Jurkat, Clone E6-1 (cell line): ENCODE measurements around the gene CAPN12.

Experiments used
- DNase-seq: peaks from one replicate; pipeline ENCODE4 v3.0.0-alpha.2; 2011; ENCODE audit warnings: low read depth, low spot score
- H3K4me3 ChIP-seq: 2 replicates; pipeline ENCODE4 v1.5.1; 2011; ENCODE audit warnings: mild to moderate bottlenecking, low read length, control low read depth, moderate library complexity

Gene CAPN12

DNA sequence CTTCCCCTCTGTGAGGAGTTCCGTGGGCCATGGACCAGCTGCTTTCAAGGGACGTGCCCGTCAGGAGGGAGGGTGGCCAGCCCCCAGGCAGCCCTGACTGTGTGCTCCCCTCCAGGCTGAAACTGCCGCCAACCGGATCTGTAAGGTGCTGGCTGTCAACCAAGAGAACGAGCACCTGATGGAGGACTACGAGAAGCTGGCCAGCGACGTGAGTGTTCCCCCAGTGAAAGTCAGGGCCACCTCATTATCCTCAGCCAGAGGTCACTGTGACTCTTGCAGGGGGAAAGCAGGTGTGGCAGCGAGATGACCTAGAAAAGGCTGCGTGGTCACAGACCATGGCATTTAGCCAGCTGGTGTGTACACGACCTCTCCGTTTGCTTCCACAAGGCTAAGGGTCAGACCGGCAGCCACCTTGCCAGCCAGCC is 29.9 kb downstream of the CAPN12 start:
- DNase-seq, result no peak
- no peak overlapping the region for H3K4me3 ChIP-seq

DNA sequence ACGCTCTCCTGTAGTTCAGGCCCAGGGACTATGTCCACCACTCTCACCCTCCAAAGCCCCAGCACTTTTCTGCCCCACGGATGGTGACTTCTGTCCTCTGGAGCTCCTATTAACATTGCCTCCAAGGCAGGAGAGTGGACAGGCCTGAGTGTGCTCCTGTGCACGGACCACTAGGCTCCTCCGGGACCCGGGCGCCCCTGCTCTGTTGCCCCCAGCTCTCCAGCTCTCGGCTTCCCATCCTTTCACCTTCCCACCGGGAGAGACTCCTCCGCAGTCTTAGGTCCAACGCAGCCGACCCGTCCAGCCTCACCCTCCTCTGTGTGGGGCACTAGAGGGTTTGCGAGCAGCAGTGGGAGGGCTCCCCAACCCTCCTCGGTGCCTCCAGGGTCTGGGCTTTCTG is 30.4 kb downstream of the CAPN12 start:
- H3K4me3 ChIP-seq, result no peak overlapping the region
- DNase-seq, result no peak

DNA sequence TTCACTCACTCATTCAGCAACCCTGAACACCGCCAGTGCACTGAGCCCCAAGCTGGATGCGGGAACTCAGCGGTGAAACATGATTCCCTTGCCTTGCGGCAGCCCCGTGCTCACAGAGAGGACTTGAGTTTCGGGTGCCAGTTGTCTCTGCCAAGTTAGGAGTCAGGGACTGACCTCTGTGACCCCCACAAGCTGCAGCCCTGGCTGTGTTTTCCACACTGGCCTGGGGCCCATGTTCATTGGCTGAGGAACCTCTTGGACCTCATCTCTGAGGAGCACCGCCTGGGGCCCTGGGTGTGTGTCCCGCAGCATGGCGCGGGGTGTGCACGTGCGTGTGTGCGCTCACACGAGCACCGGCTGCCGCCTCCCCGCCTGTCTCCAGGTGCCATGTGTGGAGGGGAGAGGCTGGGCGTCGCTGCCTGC is 31.0 kb downstream of the CAPN12 start:
- DNase-seq, result no peak
- H3K4me3 ChIP-seq, result no peak overlapping the region

DNA sequence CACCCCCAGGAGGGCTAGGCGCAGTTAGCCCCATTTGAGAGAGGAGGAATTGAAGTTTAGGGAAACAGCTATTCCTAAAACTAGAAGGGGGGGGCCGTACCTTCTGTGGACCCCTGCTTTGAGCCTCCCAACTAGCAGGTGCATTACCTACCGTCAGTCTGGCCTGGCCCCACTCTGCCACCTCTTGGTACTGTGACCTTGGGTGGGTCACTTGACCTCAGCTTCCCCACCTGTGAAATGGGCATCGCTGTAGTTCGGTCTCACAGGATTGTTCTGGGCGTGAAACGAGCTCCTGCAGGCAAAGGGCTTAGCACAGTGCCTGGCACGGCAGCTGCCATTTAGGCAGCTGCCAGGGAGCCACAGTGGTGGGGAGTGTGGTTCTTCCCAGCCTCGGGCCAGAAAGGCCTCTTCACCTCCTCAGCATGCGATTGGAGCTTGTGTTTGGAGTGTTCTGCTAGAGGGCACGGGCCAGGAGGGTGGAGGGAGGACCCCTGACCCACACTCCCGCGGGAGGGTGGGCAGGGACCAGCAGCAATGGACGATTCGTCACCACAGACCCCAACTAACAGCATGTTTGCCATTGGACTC is 32.0 kb downstream of the CAPN12 start:
- DNase-seq, result no peak
- no peak overlapping the region for H3K4me3 ChIP-seq

DNA sequence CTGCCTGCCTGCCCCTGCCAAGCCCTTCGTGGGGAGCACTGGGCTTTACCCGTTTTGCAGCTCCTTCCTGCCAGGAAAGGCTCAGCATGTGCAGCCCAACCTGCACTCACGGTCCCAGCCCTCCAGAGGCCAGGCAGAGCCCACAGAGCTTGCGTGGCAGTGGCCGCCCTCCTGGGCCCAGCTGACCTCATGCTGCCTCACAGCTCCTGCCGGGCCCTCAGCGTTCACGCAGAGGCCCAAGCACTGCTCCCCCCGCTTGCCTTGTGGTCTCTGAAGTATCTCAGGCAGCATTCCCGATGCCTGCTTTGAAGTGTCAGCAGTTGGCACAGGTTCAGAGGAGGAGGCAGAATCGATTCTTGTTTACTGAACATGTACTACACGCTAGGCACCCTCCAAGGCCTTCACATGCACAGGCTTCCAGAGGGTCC is 32.5 kb downstream of the CAPN12 start:
- no peak overlapping the region for H3K4me3 ChIP-seq
- DNase-seq, result no peak

DNA sequence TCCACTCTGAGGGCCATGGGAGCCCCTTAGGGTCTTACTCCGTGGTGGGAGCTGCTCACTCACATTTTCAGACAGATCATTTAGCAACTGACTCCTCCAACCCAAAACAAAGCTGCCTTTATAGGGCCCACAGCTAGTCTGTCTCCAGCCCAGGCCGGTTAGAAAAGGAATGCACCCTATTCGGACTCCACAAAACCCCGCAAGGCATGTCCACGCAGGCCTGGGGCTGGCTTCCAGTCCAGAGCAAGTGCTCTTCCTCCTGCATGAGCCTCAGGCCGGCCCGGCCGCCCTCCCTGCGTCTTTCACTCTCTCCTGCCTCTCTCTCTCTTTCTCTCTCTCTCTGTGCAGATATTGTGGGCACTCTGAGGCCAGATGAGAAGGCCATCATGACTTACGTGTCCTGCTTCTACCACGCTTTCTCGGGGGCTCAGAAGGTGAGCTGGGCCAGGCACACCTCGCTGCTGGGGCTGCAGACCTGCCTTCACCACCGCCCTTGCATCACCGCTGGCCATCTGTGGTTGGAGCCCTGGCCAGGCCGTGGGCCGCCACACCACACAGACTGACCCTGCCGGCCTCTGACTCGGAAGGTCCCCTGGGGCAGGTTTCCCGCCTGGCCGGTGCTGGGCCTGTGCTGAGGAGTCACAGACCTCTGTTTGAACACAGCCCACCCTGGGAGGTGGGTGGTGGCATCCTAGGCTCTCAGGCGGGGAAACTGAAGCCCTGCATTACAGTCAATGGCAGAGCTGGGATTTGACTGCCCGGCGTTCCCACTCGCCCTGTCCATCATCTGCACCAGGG is 33.1 kb downstream of the CAPN12 start:
- no peak for DNase-seq

DNA sequence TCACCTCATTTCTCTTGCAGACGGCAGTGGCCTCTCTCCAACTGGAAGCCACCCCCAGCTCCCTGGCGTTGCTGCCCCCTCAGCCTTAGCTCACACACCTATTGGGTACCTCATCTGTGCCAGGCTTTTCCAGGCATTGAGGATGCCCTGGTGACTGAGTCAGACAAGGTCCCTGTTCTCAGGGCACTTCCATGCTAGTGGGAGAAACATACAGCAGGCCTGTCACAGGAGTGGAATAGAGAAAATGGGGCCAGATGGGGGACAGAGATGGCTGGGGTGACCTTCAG is 33.9 kb downstream of the CAPN12 start:
- no peak overlapping the region for H3K4me3 ChIP-seq
- no peak for DNase-seq

More for the DNA sequence above, 33.1 kb downstream of the CAPN12 start:
- H3K4me3 ChIP-seq, result no peak overlapping the region

DNA sequence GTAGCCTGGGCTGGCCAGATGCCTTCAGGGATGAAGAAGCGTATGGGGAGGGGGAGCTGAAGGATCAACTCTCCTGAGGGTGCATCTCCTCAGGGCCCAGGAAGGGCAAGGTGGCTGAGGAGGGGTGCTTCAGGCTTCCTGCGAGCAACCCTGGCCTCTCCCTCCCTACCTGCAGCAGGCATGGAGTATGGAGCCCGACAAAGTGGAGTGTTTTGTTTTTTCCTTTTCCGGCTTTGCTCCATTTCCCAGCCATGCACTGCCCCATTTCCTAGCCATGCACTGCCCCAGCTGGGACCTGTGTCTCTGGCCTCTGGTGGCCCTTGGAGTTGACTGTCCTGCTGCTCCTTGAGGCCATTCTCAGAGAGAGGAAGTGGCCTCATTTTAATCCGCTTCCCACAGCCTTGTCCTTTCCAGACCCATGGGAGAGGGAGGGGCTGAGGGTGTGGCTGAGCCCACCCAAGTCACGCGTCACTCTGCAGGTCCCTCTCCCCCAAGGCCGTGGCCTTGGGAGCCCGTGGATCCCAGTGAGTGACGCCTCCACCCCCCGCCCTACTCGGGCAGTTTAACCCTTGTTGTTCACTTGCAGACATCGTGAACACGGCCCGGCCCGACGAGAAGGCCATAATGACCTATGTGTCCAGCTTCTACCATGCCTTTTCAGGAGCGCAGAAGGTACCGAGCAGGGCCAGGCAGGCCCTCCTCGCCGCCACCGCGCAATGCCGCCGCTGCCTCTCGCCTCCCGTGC is 34.4 kb downstream of the CAPN12 start:
- DNase-seq, result no peak
- no peak overlapping the region for H3K4me3 ChIP-seq

DNA sequence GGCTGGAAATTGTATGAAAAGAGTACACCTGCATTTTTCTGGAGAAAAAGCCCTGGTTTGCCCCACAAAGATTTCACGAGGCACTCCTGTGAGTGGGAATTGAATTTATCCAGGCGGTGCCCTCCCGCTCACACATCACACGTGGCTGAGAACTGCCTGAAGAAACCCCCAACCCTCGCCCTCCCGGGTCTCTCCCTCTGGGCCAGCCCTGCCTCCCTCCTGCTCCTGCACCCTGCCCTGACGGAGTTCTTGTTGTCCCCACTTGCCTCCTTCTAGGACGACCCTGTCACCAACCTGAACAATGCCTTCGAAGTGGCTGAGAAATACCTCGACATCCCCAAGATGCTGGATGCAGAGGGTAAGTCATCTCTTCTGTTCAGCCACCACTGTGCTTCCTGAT is 35.2 kb downstream of the CAPN12 start:
- DNase-seq, result no peak
- H3K4me3 ChIP-seq, result no peak overlapping the region

DNA sequence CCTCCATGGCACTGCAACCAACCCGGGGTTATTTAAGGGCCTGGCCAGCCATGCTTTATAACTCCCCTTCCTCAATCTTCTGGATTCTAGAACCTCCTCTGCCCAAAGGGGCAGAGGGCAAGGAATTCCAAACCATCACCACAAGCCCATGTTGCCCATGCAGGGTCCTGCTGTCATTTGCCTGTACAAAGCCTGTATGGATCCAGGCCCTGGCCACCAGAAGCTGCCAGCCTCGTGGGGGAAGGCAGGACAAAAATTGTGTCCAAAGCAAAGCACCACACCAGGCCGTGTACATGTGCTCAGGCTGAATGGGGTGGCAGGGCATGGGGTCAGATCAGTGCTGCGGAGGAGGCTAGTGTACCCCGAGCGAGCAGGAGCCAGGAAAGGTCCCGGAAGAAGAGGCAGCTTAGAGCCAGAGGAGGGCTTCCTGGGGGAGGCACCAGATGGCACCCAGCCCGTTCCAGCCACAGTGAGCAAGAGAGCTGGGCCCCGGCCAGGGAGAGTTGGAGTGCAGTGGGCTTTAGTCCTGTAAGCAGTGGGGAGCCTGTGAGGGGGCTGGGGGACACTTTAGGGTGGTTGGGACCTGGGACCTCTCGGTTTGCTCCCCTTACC is 35.8 kb downstream of the CAPN12 start:
- no peak for DNase-seq
- no peak overlapping the region for H3K4me3 ChIP-seq

DNA sequence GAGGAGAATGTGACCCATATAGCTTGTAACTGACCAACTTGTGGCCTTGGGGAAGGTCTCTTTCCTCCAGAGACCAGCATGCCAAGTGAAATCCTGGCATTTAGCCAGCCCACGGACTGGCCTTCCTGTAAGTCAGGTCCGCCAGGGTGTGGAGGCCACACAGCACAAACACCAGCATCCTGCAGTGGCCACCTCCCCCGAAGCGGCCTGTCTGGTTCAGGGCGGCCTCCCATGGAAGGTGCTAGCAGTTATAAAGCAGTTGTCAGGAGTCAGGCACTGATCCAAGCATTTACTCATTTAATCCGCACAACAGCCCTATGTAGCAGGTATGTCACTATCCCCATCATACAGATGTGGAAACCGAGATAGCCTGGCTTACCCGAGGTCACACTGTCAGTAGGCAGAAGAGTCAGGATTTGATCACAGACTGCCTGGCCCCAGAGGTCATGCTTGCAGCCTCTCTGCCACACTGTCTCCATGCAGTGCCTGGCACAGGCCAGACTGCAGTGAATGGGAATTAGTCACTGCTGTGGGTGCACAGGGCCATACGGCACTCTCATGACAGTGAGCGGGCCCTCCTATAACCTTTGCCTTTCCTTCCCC is 36.7 kb downstream of the CAPN12 start:
- DNase-seq, result no peak
- H3K4me3 ChIP-seq, result no peak overlapping the region

DNA sequence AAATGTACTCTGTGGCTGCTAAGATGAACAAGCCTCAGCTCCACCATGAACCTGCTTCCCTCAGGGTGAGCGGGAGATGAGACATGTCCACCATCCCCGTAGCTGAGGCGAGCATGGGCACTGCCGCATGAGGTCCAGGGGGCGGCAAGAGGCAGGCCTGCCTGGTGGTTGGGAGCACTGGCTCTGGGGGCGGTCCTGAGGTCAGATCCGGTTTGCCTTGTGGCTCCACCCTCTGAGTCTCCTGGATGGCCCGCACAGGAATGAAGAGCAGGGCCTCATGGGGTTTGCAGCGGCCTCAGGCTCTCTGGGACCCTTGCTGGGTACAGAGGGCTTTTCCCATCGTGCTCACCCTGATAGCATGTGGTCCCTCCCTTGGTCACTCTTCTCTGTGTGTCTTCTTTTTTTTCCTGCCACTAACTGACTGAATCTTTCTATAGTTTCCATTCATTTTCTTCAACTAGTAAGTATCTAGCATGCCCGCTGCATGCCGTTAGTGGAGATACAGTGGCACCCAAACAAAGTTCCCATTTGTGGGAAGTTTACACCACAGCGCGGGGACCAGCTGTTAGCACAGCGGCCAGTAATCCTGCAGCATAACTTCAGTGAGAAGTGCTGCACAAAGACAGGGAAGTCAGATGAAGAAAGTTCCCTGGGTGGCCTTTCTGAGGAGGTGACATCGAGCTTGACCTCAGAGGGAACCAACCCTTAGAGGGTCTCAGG is 37.3 kb downstream of the CAPN12 start:
- DNase-seq, result no peak
- H3K4me3 ChIP-seq, result no peak overlapping the region

DNA sequence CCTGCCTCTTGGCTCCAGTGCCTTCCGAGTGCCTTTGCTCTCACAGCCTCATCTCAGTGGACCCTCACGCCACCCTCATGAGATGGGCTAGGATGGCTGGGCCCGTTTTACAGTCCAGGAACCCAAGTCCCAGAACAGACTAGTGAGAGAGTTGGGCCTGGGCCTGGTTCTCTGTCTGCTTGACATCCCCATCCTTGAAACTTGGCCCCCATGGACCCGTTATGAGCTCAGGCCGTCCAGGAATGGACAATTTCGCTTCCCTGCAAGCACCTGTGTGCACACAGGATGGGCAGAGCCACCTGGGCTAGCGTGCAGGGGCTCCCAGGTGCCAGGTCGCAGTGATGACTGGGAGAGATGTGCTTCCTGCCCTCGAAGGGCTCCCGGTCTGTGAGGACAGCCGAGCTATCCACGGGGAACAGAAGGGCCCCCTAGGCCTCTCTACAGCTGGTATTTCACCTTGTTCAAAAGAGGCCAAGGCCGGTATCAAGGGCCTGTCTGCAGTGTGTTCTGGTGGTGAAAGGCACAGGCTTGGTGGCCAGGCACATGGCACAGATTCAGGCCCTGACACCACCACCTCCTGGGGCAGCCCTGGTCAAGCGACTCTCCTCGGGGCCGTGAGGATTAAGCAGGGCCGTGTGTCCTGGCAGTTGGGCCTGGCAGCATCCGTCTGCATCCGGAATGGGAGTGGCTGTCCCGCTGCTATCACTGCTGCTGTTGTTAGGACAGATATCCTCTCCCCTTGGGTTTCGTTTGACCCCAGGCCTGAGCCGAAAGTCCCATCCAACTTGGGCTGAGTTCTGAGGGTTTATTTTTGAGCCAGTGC is 38.9 kb downstream of the CAPN12 start:
- no peak overlapping the region for H3K4me3 ChIP-seq
- DNase-seq, result no peak

DNA sequence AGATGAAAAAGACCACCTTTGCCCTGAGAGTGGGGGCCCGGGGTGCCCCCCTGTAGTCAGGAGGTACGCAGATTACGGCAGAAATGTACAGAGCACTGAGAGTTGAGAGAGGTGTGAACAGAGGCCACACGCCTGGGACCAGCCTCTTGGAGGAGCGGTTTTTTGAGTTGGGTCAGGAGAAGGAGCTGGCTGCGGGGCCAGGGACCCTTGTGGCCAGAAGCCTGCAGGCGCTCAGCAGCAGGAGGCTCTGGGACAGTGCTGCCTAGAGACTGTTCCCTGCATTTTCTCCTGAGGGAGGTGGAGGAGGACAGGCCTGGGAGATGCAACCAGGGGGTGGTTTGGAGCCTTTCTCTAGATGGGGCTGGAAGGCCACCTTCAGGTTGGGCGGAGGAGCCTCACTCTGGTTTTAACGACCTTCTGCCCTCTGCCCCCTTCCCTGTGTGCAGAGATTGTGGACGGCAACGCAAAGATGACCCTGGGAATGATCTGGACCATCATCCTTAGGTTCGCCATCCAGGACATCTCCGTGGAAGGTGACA is 39.7 kb downstream of the CAPN12 start:
- no peak for DNase-seq
- no peak overlapping the region for H3K4me3 ChIP-seq

DNA sequence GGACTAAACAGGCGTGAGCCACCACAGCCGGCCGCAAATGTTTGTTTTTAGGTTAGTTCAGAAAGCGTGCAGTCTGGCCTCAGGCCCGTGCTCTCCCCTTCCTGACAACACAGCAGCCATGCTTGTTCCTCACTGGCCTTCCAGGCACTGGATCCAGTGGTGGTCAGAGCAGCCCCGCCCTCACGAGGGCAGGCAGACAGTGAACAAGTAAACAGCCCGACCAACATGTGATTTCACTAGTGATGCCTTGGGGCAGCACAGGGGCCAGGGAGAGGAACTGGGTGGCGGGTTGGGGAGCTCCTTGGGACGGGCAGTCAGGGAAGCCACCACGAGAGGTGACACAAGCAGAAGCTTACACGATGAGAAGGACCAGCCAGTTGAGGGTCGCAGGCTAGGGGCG is 40.8 kb downstream of the CAPN12 start:
- H3K4me3 ChIP-seq, result no peak overlapping the region

DNA sequence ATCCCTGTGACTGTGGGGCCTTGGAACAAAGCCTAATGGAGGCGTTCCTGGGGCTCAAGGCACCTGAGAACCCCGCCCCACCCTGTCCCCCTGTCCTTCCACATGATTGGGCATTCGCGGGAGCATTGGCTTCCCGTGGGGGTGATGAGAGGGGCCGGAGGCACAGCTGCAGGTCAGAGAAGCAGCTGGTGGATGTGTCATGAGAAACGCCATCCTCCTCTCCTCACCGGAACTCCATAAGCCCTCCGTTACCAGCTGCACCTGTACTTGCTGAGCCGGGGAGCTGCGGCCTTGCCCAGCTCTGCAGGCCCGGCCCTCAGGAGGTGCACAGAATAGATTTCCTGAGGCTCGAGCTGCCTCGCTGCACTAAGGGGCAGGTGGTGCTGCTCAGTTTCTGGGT is 42.0 kb downstream of the CAPN12 start:
- H3K4me3 ChIP-seq, result no peak overlapping the region
- no peak for DNase-seq

More for the DNA sequence above, 40.8 kb downstream of the CAPN12 start:
- DNase-seq, result no peak

DNA sequence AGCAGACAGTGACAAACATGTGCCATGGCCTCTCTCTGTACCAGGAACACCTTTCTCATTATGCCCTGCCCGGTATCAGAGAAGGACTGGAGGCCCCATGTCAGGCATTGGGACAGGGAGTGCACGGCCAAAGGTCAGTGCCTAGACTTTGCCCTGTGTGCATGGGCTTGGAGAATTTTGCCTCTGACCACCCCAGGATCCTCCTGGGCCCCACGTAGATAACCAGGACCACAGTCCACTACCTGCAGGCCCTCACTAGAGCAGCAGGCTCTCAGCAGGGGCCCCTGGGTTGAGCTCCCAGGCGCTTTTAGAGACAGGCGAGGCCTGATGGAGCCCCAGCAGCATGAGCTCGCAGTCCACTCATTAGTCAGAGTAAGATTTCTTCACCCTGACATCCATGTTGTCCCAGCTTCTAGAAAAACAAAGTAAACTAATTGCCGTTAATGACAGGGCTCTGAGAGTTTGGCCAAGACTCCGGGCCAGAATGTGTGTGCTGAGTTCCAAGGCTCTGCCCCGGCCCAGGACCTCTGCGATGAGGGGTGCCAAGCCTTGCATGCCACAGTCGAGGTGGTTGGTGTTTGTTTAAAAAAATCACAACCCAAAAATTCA is 42.7 kb downstream of the CAPN12 start:
- DNase-seq, result no peak
- H3K4me3 ChIP-seq, result no peak overlapping the region
